Activated CD4-positive, alpha-beta T cell treated with anti-CD3 and anti-CD28 coated beads for 1 hour (primary cell): ENCODE measurements around the gene CAPG.

Experiments
- DNase-seq: peaks from one replicate; pipeline ENCODE4 v3.0.0-alpha.2; 2020

Gene CAPG

GRCh38 chr2:85438201-85439024 lies 28.2 kb upstream of the CAPG start:
- no peak for DNase-seq

GRCh38 chr2:85437488-85438200 lies 27.5 kb upstream of the CAPG start:
- peak; percentile 52 for DNase-seq

DNA sequence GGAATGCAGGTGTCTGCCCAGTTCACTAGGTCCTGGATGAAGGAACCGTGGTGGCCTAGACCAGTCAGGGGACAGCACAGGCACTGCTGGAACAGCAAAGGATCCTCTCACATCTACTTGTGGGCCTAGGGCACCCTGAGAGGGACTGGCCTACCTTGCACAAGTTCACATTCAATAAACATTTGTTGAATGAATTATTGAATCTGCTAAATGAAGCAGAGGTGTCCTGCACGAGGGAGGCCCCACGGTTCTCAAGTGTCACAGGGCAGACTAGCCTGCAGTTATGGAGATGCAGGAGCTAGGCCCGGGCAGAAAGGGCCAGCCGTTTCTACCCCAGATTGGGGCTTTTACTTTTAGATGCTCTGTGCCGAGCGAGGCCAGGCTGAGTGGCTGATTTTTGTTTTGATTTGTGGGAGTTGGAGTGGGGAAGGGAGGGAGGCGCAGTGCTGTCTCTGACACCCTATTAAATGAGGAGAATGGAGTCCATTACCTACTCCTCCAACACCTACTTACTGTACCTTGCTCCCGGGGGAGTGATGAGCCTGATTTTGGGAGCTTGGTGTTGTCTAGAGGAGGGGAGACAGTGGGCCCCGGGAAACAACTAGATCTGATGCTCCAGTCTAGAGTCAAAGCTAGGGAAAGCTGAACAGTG lies 26.8 kb upstream of the CAPG start:
- no peak for DNase-seq

DNA sequence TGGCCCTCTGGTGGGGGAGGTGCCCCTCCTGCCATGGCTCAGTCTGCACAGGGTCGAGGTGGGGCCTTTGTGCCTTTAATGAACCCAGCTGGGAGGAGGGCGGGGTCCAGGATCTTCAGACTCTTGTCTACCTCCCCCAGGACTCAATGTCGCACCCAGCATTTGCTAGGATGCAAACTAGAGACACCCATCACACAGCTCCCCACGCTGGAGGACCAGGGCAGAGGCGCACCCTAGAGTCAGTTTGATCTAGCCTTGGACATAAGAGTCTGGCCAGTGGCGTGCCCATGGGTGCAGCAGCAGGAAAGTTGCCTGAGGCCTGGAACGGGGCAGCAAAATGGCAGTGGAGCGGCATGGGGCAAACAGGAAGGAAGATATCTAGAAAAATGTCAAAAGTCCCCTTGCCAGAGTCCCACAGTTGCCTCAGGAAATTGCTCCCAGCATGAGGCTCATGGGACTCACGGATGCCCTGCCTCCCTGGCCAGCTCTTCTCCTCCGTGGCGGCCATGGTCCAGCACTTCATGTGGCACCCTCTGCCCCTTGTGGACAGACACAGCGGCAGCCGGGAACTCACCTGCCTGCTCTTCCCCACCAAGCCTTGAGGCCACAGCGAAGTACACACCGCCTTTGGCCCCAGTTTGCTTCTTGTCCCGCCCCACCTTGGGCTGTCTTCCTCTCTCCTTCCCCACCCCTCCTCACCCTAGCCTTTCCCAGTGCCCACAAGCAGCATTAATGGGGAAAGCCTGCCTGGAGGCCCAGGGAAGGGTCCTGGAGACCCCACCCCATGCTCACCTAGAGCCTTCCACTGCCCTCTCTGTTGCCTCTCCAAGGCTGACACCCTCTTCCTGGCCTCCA lies 26.0 kb upstream of the CAPG start:
- no peak for DNase-seq

DNA sequence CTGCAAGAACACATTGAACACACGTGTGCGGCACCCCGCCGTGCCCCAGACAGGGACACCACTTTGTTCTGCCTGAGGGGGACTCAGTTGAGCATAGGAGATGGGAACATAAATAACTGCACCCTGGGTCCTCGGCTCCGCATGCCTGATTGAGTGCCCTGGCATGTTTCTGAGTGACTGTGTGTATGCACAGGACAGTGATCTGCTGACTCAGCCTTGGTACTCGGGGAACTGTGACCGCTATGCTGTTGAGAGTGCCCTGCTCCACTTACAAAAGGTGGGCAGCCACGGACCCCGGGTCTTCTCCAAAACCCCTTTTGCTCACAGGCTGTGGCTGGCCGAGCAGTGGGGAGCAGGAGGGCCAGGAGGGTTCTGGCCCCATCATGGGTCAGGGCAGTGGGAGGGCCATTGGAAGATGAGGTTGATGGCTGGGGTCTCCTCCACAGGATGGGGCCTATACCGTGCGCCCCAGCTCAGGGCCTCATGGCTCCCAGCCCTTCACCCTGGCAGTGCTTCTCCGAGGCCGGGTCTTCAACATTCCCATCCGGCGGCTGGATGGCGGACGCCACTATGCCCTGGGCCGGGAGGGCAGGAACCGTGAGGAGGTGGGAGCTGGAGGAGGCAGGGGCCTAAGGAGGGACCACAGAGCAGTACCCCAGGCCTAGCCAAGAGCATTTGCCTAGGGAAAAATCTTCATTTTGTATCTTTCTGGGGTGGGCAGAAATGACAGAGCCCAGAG lies 25.2 kb upstream of the CAPG start:
- no peak for DNase-seq

DNA sequence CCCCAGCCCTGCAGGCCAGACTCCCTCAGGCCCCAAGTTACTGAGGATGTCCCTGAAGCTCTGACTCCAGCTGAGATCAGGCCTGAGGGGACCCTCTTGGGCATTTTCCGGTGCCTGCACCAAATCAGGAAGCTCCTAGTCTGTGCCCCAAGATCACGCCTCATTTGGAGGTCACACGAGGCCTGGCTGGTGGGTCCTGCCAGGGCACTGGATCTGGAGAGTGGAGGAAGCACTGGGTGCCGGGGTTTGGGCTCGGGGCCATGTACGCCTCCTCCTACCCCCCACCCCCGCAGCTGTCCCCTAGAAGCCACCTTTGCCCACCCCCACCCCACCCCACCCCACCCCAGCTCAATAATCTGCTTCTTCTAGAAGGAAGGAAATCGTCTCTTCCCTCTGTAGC lies 24.5 kb upstream of the CAPG start:
- DNase-seq, result no peak

DNA sequence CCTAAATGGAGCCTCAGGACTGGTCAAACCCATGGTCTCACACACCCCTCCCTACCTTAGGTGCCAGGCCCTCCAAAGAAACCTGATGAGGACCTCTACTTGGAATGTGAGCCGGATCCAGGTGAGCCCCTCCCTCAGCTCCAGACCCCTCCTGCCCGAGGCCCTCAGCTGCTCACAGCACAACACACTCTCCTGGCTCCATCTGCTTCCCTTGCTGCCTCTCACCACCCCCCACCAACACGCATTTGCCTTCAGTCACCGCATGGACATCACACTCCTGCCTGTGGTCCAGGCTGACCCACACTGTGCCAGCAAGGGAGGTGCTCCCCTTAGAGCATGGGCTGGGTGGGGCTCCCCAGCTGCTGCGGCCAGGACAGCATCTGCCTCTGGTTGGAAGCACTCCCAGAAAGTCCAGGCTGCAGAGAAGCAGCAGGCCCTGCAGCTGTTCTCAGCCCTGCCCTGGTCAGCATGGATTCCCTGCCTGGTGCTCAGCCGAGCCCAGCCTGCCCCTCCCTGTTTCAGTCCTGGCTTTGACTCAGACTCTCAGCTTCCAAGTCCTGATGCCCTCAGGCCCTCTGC lies 23.4 kb upstream of the CAPG start:
- DNase-seq, result no peak

DNA sequence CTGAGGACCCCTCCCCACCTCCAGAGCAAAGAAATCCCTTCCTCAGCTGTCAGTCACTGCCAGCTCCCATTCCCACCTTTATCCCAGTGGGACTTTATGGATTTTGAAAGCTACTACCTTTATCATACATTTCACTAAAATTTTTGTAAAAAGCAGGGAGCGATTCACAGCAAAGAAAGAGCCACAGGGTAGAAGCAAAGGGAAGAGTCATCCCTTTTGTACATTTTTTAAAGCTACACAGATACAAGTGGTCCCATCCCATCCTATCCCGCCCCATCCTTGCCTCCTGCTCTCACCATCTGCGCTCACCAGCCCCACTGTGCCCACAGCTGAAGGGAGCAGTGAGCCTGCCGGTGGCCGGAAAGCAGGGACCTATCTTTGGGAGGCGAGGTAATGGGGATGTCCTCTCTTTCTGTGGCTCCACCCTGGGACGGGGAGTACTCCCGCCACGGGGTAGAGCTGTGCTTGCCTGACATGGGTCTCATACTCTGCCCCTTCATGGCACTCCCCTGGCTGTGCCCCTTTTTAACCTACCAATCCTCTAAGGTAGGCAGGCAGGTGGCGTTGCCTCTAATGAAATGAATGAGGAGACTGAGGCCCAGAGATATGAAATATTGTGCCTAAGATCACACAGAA lies 21.5 kb upstream of the CAPG start:
- no peak for DNase-seq

- DNase-seq, result no peak
These were observed 20.8 kb upstream of the CAPG start for GRCh38 chr2:85430752-85431569.

DNA sequence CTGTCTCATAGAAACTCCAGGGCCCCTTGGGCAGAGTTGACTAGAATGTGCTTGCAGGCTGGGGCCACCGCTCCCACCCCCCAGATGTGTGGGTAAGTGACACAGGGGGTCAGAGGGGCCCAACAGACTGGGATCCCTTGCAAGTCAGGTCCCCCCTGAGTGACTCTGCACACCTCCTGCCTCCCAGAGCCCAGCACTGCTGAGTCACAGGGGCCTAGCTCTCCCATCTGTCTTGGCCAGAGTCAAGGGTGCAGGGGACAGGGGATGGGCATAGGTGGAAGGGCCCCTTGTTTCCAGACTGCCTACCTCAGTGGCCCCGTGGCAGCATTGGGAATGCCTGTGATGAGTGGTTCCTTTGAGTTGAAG lies 19.7 kb upstream of the CAPG start:
- DNase-seq, result no peak

- DNase-seq, result no peak
These were observed 19.2 kb upstream of the CAPG start for GRCh38 chr2:85429213-85429923.

DNA sequence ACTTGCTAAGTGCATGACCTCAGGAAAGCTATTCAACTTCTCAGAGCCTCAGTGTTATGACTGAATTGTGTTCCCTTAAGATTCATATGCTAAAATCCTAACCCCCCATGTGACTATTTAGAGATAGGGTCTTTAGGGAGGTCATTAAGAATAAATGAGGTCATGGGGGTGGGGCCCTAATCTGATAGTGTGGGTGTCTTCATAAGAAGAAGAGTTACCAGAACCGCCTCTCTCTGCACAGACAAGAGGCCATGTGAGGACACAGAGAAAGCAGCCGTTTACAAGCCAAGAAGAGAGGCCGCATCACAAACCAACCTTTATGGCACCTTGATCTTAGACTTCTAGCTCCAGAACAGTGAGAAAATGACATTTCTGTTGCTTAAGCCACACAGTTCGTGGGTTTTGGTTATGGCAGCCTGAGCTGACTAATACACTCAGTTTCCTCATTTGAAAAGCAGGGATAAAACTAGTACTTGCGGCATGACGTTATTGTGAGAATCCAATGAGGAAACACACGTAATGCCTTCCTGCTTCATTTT lies 18.2 kb upstream of the CAPG start:
- DNase-seq, result no peak

GRCh38 chr2:85427300-85427835 lies 17.2 kb upstream of the CAPG start:
- DNase-seq, result no peak

DNA sequence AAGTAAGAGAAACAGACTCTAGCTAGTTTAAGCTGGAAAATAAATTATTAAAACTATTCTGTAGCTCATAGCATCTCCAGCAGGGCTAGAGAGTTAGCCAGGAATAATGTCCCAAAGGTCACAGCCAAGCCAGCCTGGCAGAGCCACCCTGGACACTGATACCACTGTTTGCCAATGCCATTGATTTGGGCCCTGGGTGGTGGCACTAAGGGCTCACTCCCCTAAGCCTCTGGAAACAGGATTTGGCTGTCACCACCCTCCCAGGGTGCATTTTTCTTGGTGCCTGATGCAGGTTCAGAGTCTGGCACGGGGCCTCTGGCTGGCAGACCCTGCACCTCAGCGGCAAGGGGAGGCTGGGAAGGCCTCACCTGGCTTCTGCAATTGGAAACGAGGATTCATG lies 15.4 kb upstream of the CAPG start:
- DNase-seq, result no peak

GRCh38 chr2:85423525-85423924 lies 13.4 kb upstream of the CAPG start:
- DNase-seq, result no peak

- no peak for DNase-seq
These were observed 11.9 kb upstream of the CAPG start for GRCh38 chr2:85422072-85422457.

DNA sequence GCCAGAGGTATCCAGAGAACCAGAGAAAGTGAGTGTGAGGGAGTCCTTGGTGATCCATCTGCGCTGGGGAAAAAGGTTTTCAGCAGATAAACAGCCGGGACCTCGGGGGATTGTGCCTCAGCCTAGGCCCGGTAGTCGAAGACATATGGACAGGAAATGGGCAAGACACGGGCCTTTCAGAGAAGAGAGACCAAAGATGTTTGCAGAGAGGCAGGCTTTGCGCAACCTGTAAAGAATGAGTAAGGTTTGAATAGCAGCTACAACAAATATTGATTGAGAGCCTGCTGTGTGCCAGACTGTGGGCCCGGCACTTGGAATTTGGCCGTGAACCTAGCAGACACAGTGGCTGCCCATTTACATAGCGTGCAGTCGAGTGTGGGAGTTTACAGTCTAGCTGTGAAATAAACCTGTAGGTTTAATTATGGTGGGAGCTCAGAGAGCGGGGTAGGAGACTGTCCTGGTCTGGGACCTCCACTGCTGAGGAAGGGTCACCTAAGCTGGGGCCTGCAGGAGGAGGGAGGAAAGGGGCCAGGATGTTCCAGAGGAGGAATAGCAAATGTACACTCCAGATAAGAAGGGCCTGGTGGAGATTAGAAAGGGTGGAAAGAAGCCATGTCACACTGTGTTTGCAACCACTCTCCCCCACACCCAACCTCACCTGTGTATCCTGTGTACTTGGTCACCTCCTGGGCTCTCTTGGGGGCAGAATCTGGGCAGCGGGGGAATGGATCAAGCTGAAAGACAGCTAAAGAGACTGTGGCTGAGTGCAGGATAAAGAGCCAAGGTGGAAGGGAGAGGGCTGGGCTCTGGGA lies 11.3 kb upstream of the CAPG start:
- DNase-seq, result no peak

GRCh38 chr2:85420536-85421259 lies 10.5 kb upstream of the CAPG start:
- DNase-seq, result peak; percentile 85
